Hematopoietic multipotent progenitor cell (in vitro differentiated cells): ENCODE measurements around the gene PLXNA2. TPM values are rescaled to one million over a fixed set of nuclear protein-coding genes. Genes with fewer than 3 reads are reported as not detected.

Experiments
- DNase-seq, 3 donors: peaks; one replicate each; pipeline ENCODE4 v3.0.0-alpha.2; 2011 to 2015; ENCODE audit warnings: low read depth in 2 of 3, low spot score in 2 of 3
- total RNA-seq: library from RNA; depleted of rRNA; stranded (reverse); fragments of >200 nt; gene quantifications from one replicate; pipeline ENCODE4 v1.2.3, GENCODE V29; 2012

PLXNA2 gene
- total RNA-seq, 1 donor: 0.27 TPM

DNA sequence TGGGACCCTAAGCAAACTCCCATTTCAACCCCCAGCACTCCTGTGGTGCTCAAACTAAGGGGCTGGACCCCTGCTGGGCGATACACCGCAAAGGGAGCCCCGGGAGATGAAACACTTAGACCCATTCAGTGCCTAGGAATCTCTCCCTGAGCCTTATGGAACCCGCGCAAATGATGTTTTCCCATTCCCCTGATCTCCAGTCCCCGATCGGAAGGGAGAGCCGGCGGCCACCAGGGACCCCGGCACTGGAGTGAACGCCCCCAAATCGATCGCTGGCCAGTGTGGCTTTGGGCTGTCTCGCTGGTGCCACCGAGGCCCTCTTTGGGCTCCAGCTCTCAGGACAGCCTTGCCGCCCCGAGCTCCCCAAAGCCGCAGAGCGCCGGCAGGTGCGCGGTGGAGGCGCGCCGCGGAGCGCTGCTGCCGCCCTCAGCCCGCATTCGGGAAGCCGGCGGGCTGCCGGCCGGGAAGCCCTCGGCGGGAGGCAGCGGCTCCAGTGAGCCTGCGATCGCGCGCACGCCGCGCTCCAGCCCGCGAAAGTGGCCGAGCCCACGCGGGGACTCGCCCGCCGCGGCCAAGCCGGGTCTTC is 1.1 kb downstream of the PLXNA2 start:
- DNase-seq: peak in 1 of 3 donors; percentile 13

DNA sequence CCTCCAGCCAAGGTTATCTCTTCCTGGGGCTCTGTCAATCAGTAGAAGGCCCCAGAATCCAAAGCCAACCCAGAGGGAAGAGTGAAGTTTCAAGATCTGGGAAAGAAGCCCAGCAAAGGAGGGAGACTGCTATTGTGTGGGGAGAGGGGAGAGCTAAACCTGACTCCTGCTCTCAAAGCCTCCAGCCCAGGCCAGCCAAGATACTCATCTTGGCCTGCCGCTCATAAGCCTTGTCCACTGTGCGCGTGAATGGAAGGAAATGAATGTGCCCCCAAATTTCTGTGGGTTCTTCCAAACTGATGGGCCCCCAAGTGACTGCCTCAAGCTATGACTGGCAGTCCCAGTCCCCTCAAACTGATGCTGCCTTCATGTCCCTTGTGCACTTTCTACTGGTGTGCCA is 2.0 kb downstream of the PLXNA2 start:
- DNase-seq: no peak

DNA sequence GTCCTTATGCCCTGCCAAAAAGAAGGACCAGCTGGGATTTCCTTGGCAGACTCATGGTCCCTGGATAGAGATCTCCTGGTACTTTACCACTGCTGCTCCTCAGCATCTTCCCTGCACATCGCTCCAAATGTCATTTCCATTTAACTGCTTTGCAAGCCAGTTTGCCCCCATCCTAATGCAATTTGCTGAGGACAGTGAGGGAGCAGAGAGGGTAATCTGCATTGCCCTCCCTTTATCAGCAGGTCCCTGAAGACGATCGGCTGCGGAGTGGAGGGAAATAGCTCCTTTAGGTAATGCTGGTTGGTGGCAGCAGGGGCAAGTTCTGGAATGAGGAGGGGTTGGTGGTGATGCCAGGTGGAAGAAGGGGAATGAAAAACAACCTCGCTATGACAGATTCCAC is 2.7 kb downstream of the PLXNA2 start:
- no peak for DNase-seq

- DNase-seq: no peak
These were observed 3.4 kb downstream of the PLXNA2 start for GRCh38 chr1:208240662-208241355.

DNA sequence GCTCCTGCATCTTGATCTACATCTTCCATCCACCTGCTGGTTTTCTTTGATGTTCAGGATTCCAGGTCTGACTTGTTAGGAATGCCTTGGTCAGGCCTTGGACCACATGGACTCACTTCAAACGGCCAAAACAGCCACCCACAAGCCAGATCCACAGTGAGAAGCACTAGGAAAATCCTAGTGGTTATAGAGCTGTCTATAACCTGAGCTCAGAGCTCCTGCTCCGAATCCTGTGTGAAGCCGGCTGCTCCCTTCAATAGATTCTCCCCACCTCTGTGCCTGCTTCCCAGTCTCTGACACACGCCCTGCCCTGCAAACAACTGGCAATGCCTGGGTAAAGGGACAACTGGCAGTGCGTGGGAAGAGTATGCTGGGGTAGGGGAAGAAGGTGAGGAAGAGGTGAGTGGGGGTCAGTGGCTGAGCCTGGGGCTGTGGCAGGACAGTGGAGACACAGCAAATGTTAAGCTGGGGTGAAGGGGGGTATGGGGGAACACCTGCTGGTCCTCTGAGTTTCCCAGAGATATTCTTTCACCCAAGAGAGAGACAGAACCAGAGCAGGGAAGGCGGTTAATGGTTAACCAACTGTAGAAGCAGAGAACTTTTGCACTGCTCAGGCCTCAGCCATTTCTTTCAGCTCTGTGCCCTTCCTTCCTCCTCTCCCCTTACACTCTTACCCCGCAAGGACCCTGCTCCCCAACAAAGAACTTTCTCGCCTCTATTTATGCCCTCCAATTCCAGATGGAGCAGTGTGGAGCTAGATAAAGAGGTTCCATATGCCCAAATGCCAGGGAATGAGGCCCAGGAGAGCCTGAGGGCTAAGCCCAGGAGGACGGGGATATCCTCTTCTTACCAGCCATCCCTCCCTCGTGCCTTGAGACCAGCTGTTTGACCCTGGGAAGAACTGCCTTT is 4.5 kb downstream of the PLXNA2 start:
- no peak for DNase-seq

- peak in 2 of 3 donors; percentile 50 to 71 for DNase-seq
These were observed 5.3 kb downstream of the PLXNA2 start for GRCh38 chr1:208238710-208239472.

GRCh38 chr1:208237241-208237640 is 6.9 kb downstream of the PLXNA2 start:
- DNase-seq: no peak

DNA sequence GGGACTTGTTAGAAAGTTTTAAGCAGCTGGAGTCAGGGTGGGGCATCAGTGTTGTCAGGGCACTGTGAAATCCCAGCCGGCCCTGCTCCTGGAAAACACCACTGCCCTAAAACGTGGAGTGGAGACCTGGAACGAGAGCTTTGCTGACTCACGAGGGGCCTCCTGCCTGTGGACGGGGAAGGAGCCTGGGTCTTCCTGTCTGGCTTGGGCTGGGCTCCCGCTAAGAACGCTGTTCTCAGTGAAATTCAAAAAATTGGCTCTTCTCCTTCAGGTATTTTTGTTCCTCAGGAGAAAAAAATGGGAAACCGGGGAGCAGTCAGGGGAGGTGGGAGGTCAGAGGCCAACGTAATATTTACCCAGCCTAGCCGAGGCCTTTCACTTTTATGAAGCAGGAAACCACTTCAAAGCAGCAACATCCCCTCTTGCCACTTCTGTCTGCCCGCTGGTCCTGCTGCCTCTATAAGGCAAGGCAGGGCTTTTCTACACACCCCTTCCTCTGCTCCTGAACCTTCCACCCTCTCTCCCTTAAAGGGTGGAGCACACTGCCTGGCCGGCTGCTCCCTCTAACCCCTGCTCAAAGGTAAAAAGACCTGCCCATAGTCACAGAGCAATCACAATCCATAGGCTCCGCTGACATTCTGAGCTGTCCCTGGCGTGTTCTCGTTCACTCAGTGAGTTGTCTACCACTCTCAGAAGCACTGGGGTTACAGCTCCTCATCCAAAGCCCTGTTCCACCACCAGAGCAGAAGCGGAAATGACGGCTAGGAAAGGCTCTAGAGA is 8.0 kb downstream of the PLXNA2 start:
- peak in 2 of 3 donors; percentile 26 to 57 for DNase-seq

DNA sequence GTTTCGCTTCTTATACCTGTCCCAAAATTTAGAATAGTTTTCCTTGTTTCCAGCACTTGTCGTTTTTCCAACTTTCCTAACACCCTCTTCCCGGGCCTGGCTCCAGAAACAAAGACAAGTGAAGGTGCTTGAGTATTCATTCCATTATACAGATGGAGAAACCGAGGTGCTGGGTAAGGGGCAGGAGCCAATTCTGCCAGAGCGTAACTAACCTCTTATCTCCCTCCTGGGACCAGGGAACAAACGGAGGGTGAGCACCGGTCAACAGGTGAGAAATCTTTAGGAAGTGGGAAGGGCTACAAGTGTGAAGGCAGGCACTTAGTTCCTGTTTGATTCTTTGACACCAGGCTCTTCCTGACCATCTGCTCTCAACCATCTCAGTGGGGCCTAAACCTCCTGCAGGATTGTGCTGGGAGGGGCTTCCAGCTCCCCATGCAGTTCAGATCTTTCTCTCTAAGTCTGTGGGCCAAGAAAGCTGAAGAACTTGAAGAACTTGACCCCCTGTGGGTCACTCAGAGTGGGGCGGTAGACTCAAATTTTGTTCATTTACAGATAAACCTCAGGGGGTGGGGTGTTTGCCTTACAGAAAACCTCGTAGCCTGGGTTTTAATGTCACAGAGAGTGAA is 8.7 kb downstream of the PLXNA2 start:
- no peak for DNase-seq

GRCh38 chr1:208234721-208235120 is 9.5 kb downstream of the PLXNA2 start:
- no peak for DNase-seq

DNA sequence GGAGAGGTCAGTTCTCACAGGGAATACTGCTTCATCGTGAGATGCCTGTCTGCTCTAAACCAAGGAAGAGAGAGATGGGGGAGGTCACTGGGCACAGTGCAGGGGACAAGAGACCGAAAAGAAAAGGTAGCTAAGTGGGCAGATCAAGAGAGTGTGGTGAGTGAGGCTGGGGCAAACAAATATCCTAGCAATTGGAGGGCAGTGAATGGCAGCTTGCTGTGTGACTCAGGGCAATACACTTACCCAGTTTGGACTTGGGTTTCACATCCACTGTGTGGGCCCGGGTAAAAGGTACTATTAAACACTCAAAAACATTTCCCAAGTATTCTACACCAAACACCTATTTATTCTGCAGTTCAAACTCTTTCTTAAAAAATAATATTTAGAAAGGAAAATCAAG is 10.2 kb downstream of the PLXNA2 start:
- no peak for DNase-seq

GRCh38 chr1:208233546-208233945 is 10.6 kb downstream of the PLXNA2 start:
- DNase-seq: no peak

DNA sequence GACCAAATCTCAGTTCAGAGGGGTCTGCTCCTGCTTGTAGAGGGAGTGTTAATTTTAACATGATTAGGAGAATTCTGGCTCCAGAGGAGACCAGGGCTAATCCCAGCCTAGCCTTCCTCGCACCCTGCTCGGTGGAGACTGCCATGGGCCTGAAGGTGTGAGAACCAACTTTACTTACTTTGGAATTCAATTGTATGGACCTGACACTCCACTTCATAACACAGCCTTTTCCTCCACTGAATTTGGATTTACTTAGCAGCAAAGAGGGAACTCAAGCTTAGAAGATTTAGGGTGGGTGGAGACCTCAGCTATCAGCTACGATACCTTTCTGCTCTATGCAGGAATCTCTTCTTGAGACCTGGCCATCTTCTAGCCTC is 11.5 kb downstream of the PLXNA2 start:
- no peak for DNase-seq

- DNase-seq: no peak
These were observed 12.1 kb downstream of the PLXNA2 start for GRCh38 chr1:208231881-208232661.

GRCh38 chr1:208230668-208231529 is 13.3 kb downstream of the PLXNA2 start:
- no peak for DNase-seq

GRCh38 chr1:208228550-208228949 is 15.6 kb downstream of the PLXNA2 start:
- DNase-seq: no peak

GRCh38 chr1:208228026-208228425 is 16.2 kb downstream of the PLXNA2 start:
- no peak for DNase-seq

DNA sequence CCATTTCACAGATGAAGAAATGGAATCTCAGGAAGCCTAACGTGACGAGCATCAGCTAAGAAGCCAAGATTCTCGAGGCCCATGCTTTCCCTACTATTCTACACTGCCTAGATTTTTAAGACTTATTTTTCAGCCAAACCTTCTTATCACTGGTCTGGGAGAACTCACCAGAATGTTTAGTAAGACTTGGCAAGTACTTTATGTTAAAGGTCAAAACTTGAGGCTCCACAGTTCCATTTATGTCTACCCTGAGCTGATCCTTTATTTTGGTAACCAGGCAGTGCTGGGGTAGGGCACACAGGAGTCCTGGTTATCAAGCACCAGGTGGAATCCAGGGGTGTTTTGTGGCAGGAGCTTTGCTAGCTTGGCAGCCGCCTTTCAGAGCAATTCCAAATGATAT is 16.8 kb downstream of the PLXNA2 start:
- DNase-seq: no peak
